ENCODE measurements around the gene TM9SF2. TPM values are rescaled to one million over a fixed set of nuclear protein-coding genes. Genes with fewer than 3 reads are reported as not detected.

The TM9SF2 gene
- total and polyA plus RNA-seq, 2 of the 4 experiments (the other 2 are of a cell fraction): 46.1 to 85.5 TPM

GRCh38 chr13:99605420-99606323 lies 104.4 kb downstream of the TM9SF2 start:
- no peaks in the 10 kb centered on the region for H3K9me1 ChIP-seq (ENCODE audit: insufficient read depth, low read length)
- H4K20me1 ChIP-seq (ENCODE audit: insufficient read depth, low read length): no peaks in the 10 kb centered on the region
- H3K27ac ChIP-seq (ENCODE audit: insufficient read depth, low read length): no peak overlapping the region
- H3K79me1 ChIP-seq (ENCODE audit: low read depth in 1 of 2, low read length in 2 of 2): no peaks in the 10 kb centered on the region
- 24% methylated on average over 9 of the region's 18 CpGs; no CpG with 5 or more reads in 1 of the 2 experiments for WGBS, 2 experiments (ENCODE audit: extremely low coverage in 2 of 2, insufficient read length in 1 of 2)
- peak overlapping the region; percentile 67 for H3K4me2 ChIP-seq (ENCODE audit: low read depth, low read length)
- no peak overlapping the region for H2BK20ac ChIP-seq (ENCODE audit: low read depth, low read length)
- no peak overlapping the region for H3K56ac ChIP-seq (ENCODE audit: extremely low read depth, insufficient read depth, low read length)
- intact Hi-C loops (cut with micrococcal nuclease) (no loop called here), in situ Hi-C loops (cut with MboI; ENCODE audit: low sequenced_read_pairs) (no loop called here), dilution Hi-C loops (cut with HindIII; ENCODE audit: low sequenced_read_pairs, unreplicated experiment) (no loop called here)
- no peak overlapping the region for H3K9ac ChIP-seq (ENCODE audit: low read depth, low read length)
- TF ChIP-seq CEBPB (IDR thresholded peaks at IDR 0.05; ENCODE audit: low read depth, low read length) (no peak), SMC3 (IDR thresholded peaks at IDR 0.05; ENCODE audit: low read depth, low read length) (no peak), RAD21 (IDR thresholded peaks at IDR 0.05; ENCODE audit: low read length) (no peak), NFE2L2 (IDR thresholded peaks at IDR 0.05; ENCODE audit: low read depth, low read length) (no peak), MXI1 (IDR thresholded peaks at IDR 0.05; ENCODE audit: borderline replicate concordance, low read depth, low read length) (no peak), RCOR1 (IDR thresholded peaks at IDR 0.05; ENCODE audit: insufficient replicate concordance, low read length) (no peak), FOS (IDR thresholded peaks at IDR 0.05; ENCODE audit: low read depth, low read length) (no peak)
- TF ChIP-seq, protein P1, sequence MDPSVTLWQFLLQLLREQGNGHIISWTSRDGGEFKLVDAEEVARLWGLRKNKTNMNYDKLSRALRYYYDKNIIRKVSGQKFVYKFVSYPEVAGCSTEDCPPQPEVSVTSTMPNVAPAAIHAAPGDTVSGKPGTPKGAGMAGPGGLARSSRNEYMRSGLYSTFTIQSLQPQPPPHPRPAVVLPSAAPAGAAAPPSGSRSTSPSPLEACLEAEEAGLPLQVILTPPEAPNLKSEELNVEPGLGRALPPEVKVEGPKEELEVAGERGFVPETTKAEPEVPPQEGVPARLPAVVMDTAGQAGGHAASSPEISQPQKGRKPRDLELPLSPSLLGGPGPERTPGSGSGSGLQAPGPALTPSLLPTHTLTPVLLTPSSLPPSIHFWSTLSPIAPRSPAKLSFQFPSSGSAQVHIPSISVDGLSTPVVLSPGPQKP (IDR thresholded peaks at IDR 0.05; ENCODE audit: borderline replicate concordance, low read depth, low read length): no peak
- TF ChIP-seq, protein P2, sequence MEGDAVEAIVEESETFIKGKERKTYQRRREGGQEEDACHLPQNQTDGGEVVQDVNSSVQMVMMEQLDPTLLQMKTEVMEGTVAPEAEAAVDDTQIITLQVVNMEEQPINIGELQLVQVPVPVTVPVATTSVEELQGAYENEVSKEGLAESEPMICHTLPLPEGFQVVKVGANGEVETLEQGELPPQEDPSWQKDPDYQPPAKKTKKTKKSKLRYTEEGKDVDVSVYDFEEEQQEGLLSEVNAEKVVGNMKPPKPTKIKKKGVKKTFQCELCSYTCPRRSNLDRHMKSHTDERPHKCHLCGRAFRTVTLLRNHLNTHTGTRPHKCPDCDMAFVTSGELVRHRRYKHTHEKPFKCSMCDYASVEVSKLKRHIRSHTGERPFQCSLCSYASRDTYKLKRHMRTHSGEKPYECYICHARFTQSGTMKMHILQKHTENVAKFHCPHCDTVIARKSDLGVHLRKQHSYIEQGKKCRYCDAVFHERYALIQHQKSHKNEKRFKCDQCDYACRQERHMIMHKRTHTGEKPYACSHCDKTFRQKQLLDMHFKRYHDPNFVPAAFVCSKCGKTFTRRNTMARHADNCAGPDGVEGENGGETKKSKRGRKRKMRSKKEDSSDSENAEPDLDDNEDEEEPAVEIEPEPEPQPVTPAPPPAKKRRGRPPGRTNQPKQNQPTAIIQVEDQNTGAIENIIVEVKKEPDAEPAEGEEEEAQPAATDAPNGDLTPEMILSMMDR (conservative IDR thresholded peaks at IDR 0.05; ENCODE audit: low read depth, low read length): no peak
- H3K23ac ChIP-seq (ENCODE audit: low read depth, low read length): no peak overlapping the region
- H3K27me3 ChIP-seq (ENCODE audit: control insufficient read depth, insufficient read depth, low read length): peaks cover 11% of the 10 kb centered on the region
- ATAC-seq (ENCODE audit: low read depth) (peak; percentile 48), DNase-seq (no peak)
- no TSS peak for BruUV-seq (replicated peaks)
- H3K9me3 ChIP-seq (ENCODE audit: control insufficient read depth, insufficient read depth, low read length): no peaks in the 10 kb centered on the region
- H3K18ac ChIP-seq (ENCODE audit: low read depth, low read length): no peak overlapping the region
- H3K14ac ChIP-seq (replicated peaks; ENCODE audit: low read depth, low read length): no peak overlapping the region
- H4K8ac ChIP-seq (ENCODE audit: low read depth in 2 of 2, low read length in 2 of 2): peak overlapping the region in 1 of 2 experiments; percentile 53; a peak in 1 of 4 replicates
- H3K4ac ChIP-seq (ENCODE audit: low read depth, low read length): no peak overlapping the region
- H2AFZ ChIP-seq (replicated peaks; ENCODE audit: low read length, poor library complexity): peak overlapping the region; percentile 95
- H2AK9ac ChIP-seq (replicated peaks; ENCODE audit: low read depth, low read length, poor library complexity): peak overlapping the region; percentile 43
- H3K36me3 ChIP-seq (ENCODE audit: control insufficient read depth, insufficient read depth, low read length): no peaks in the 10 kb centered on the region
- H3K4me1 ChIP-seq (ENCODE audit: control insufficient read depth, insufficient read depth, low read length): no peaks in the 10 kb centered on the region; the same call in 1 of the 2 replicates
- H4K91ac ChIP-seq (ENCODE audit: insufficient read depth, low read depth, low read length): no peak overlapping the region
- H2BK15ac ChIP-seq (ENCODE audit: low read depth, low read length): no peak overlapping the region
- no peak overlapping the region for H2AK5ac ChIP-seq (ENCODE audit: low read depth, low read length)
- H2BK120ac ChIP-seq (ENCODE audit: low read depth, low read length): no peak overlapping the region
- CTCF ChIA-PET: interaction anchor here (1.1 to 1.6 kb wide), 2 partner anchors 12 to 15 kb away, joined by 3 to 6 read pairs; no protein-coding TSS in a partner anchor
- H3K4me3 ChIP-seq (ENCODE audit: insufficient read depth, low read depth, low read length): peak overlapping the region; percentile 65
- no peak overlapping the region for H2BK5ac ChIP-seq (ENCODE audit: low read depth, low read length, poor library complexity, severe bottlenecking)
- POLR2A ChIA-PET (ENCODE audit: unreplicated experiment): no interaction called here
- H4K5ac ChIP-seq (ENCODE audit: low read depth, low read length): no peak overlapping the region
